ENCODE measurements around the gene SPNS3.

GRCh38 chr17:4509923-4510617 is 76.3 kb downstream of the SPNS3 start:
- TF ChIP-seq CTCF (IDR thresholded peaks at IDR 0.05 in 2 of 3, conservative IDR thresholded peaks at IDR 0.05 in 1 of 3; ENCODE audit: borderline replicate concordance in 1 of 3, insufficient read depth in 1 of 3, low read depth in 2 of 3, low read length in 2 of 3) (no peak), SRF (IDR thresholded peaks at IDR 0.05; ENCODE audit: low read depth) (no peak), ZNF274 (IDR thresholded peaks at IDR 0.05; ENCODE audit: low read depth, low read length) (no peak)

Data from HCT116 (cell line).